Measurements from ENCODE around the gene EPB41.

The EPB41 gene

DNA sequence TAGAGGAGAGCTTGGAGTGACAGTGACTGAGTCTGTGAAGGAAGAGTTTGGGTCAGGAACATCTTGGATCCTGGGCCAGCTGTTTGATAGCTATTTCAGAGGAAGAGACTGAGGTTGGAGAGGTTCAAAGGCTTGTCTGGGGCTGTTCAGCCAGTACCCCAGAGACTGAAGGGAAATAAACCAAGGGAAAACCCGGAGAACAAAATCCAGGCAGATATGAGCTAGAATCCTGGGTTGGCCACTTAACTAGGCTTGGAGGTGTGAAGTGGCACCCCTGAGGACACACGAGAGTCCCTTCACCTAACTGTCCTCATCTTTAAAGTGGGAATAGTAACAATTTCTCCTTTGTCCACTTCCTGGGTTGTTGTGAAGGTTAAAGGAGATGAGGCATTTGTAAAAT, 23.1 kb upstream of the EPB41 start:
- ATAC-seq (no peak), DNase-seq (no peak)

DNA sequence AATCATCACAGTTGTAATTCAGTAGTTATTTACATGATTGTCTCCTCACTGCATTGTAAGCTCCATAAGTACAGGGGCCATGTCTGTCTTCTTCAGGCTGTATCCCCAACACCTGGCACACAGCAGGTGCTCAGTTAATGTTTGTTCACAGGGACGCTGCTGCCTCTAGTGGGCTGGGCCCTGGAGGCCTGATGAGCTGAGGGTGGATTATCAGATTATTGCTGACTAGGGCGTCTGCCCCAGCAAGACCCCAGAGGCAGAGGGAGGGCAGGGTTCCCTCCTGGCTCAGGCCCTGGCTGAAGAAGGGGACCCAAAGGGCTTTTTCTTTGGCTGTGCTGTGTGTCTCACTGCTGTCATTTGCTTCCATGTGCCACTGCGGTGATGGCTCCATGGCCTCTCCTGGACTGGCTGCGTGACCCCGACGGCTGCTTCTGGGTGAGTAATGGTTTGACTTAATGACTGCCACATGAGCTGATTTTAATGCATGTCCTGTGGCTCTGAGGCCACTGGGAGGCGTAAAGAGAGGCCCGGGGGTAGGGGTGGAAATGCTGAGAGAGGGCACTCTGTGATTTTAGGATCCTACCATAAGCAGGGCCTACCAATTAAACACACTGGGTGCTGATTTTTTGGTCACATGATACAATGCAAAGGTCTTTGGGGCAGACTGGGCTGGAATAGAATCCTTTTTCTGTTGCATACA, 20.8 kb upstream of the EPB41 start:
- DNase-seq (no peak), ATAC-seq (peak; percentile 24)

DNA sequence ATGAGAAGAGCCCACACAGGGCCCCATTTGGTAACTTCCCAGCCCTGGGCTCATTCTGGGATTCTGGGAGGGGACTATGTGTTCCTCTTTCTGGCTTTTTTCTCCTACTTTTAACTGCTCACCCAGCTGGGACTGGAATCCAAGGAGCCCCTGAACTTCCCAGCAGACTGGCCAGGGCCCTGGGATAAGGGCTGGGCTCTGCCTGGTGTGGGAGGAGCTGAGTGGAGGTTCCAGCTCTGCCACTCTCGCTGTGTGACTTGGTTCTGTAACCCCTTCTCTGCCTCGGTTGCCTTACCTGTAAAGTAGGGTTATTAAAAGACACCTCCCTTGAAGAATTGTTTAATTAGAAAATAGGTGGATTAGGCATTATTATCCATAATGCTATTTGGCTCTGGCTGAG, 19.6 kb upstream of the EPB41 start:
- DNase-seq (no peak), ATAC-seq (no peak)

DNA sequence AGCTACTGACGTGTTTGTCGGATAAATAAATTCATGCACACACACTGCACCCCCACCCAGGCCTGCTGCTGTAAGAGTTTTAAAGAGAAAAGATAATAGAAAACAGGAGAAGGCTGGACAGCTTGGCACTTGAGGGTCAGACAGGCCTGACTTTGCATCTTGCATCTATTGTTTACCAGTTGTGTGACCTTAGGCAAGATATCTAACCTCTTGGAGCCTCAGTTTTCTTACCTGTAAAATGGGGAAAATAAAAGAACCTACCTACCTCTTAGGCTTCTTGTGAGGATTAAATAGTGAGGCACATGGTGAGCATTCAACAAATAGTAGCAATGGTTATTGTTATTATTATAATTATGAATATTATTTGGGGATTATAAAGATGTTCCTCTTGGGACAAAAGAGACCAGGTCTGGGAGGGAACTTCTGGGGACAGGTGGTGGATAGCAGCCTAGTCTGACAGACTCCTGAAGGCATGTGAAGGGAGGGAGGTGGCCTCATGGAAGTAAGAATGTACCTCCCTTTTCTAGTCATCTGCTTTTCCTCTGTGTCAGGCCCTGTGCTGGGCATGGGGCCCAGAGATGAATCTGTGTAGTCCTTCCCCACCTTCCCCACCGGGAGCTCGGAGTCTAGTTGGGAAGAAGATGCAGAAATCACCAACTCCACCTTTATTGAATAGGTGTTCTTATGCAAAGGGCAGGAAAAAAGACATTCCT, 18.3 kb upstream of the EPB41 start:
- ATAC-seq = no peak
- DNase-seq = no peak

DNA sequence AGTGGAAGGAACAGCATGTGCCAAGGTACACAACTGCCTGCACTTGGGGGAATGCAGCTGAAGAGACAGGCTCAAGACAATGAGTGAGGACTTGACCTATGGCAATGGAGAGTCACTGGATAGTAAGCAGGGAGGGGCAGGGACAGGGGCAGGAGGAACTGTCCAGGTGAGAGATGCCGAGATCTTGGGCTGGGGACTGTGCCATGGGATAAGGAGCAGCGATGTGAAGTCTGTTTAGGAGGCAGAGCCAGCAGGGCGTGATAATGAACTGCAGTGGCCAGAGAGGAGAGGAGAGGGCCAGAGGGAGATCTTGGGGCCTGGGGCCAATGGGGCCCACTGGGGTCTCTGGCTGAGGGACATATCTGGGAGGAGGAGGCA, 17.8 kb upstream of the EPB41 start:
- ATAC-seq (no peak), DNase-seq (no peak)

DNA sequence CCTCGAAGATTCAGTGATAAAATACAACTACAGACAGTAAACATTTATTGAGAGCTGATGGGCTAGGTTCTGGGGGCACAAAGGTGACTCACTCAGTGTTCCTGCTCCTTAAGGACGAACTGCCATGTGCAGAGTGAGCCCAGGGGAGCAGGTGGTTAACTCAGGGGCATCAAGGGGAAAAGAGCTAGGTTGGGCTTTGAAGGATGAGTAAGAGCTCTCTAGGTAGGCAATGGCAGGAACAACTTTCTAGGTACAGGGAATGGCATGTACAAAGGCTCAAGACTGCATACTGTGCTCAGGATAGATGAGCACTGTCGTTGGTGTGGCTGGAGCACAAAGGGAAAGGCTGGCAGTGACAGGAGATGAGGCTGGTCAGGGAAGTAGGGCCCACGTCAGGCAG, 16.6 kb upstream of the EPB41 start:
- DNase-seq (no peak), ATAC-seq (no peak)

DNA sequence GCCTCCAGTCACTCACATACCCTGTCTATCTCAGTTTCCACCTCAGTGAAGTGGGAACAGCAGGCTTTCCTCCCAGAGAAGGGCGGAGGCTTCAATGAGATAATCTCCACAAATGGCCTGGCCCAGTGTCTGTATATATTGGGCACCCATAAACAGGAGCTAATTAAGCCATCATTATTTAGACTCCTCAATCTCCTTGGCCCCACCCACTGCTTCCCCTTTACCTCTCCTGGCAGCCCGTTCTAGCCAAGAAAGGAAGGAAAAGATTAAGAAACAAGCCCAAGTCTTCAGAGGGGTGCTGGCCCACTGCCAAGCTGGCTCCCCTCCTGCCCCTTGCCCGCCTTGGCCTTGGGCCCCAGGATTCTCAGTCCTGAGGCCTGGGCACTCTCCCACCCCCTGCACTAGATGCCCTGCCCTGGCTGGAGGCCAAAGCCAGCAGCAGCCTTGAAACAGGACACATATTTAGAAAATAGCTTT, 15.9 kb upstream of the EPB41 start:
- no peak for DNase-seq
- no peak for ATAC-seq

DNA sequence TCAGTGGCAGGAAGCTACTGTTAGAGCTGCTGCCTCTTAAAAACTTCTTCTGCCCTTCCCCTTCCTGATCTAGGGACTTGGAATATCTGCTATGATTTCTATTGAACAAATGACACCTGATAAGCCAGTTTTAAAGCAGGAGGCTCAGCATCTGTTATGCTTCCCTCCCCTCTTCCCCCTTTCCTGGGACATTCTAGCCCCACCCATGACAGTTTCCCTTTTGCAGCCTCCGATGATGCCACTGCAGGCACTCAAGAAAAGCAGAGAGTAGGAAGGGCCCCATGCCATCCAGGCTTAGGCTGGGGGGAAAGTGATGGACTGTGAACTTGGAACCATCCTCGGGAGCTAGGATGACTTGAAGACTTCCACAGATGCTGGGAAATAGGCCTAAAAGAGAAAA, 15.1 kb upstream of the EPB41 start:
- no peak for DNase-seq
- no peak for ATAC-seq

DNA sequence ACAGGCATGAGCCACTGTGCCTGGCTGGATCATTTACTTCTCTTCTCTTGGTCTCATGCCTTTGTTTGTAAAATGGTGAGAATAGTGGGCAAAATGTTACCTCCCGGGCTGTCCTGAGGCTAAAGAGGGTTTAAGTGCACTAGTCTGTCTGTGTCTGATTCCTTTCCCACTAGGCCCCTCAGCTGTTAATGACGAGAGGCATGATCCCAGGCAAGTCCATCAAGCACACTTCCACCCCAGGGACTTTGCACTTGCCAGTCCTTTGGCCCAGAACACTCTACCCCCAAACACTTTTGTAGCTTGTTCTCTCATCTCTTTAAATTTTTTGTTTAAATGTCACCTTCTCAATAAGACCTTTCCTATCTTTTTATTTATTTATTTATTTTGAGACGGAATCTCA, 13.8 kb upstream of the EPB41 start:
- DNase-seq = no peak
- ATAC-seq = no peak

DNA sequence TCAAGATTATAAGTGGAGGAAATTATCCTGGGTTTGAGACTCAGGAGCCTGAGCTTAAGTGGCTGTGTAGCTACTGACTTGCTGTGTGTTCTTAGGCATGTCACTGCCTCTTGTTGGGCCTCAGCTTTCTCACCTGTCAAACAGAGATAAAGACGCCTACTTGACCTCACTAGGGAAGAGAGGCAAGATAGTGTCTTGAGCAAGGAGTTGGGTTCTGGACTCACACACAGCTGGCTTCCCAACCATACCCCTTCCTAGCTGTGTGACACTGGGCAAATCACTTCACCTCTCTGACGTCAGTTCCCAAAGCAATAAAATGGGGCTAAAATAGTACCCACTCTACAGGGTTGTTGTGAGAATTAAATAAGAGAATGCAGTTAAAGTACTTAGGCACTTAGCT, 11.6 kb upstream of the EPB41 start:
- ATAC-seq (no peak), DNase-seq (no peak)

DNA sequence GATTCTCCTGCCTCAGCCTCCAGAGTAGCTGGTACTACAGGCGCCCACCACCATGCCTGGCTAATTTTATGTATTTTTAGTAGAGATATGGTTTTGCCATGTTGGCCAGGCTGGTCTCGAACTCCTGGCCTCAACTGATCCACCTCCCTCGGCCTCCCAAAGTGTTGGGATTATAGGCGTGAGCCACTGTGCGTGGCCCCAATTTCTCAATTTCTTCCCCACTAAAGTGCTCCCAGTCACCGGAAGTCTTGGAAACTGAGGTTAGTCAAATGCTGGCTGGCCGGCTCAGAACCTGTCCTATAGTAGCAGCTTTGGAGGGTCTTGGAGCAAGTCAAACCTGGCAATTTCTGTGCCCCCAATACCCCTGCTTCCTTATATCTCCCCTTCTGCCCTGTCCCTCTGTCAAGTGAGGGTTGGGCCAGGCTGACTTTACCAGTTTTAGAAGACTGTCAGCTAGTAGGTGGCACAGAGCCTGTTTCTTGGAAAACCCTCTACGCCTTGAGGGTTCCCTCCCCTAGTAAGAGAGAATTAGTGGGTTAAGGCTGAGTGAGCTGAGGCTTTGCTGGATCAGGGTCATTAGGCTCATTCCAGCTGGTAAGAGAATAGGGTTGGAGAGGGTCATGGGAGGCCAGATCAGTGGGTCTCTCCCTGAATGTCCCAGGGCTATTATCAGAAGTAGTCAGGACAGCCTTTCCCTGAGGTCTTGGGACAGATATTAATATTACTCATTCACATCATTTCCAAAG, 8.3 kb upstream of the EPB41 start:
- no peak for ATAC-seq
- DNase-seq = no peak

DNA sequence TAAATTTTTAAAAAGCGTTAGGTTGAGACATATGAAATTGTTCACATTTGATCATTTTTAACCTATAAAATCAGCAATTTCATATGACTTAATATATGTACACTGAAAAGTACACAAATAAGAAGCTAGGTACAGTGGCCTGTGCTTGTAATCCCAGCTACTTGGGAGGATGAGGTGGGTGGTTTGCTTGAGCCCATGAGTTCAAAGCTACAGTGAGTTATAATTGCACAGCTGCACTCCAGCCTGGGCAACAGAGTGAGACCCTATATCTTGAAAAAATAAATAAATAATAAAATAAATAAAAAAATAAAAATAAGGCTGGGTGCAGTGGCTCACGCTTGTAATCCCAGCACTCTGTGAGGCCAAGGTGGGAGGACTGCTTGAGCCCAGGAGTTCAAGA, 5.2 kb upstream of the EPB41 start:
- DNase-seq (no peak), ATAC-seq (no peak)

DNA sequence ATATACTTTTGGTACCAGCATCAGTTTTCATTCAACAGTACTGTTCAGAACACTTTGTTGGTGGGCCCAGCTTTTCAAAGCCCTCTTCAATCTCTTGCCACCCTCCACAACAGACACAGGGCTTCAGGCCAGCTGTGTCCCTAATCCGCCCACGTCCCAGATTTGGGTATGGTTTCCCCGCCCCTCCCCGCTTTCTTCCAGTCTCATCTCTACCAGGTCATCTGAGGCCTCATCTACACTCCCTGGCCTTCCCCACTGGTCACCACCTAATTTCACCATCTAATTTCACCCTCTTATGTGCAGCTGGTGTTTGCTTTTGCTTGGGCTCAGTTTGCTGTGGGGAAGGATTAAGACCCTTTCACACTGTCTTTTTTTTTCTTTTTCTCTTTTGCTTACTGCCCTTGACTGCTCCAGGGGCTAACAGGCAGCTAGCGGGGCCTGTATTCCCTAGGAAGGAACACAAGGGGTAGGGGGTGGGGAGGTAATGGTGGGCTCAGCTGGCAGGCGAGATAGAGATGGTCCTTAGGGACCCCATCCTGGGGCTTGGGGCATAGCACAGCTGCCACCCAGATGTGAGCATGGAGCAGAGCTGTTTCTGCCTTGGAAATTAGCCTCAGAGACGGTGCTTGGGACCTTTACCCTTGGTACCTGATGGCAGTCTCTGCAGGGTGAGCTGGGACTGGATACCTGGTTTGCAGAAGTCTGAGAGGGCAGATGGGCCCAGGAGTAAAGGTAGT, 3.8 kb upstream of the EPB41 start:
- DNase-seq (no peak), ATAC-seq (no peak)

DNA sequence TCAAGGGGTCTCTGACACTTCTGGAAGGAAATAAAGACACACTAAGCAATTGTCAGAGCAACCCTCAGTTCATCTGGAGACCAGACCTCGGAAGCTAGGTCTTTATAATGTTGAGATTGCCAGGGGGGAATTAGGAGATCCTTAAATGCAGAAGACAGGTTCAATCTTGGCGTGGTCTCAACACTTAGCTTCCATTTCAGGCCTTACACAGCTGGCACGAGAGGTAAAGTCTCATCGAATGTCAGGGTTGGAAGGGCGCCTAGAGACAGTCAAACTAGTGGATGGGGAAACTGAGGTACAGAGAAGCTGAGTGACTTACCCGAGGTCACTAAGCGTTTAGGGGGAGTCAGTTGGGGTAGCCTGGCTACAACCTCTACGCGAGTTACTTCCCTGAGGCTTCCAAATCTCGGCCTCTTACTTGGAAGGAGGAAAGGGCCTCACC, 562 bp upstream of the EPB41 start:
- no peak for ATAC-seq
- DNase-seq = no peak

DNA sequence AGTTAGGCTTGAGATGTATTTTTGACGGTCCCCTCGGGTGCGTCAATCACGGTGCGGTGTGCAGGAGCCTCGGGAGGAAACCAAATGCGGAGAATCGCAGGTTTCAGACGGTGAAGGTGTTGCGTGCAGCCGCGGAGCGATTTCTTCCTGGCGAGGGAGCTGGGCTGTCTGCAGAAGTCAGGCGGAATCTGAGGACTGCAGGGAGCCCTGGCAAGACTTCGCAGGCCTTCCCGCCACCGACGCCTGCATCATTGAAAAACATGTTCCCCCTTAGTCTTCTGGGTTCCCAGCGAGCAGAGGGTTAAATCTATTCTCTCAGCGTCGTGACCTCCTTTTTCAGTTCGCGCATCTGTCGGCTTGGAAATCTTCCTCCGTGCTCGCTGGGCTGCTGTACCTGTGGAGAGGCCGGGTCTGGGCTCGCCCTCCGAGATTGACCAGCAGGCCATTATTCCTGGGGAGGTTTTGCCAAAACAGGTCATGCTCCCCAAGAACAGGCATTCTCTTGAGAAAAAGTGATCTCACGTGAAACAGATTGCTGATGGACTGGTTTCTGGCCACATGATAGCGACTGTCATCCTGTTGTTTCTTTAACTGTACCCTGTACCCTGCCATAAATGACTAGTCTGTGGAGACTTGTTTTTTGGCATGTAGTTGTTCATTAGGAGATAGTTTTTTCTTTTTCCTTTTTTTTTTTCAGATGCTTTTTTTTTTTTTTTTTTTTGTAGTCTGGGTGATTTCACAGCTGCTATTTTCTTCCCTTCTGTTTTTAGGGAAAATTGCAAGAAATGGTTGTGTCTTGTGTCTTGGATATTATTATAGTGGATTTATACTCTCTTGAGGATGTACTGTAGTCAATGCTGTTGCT, 894 bp downstream of the EPB41 start:
- DNase-seq (peak; percentile 51), ATAC-seq (peak; percentile 8)

DNA sequence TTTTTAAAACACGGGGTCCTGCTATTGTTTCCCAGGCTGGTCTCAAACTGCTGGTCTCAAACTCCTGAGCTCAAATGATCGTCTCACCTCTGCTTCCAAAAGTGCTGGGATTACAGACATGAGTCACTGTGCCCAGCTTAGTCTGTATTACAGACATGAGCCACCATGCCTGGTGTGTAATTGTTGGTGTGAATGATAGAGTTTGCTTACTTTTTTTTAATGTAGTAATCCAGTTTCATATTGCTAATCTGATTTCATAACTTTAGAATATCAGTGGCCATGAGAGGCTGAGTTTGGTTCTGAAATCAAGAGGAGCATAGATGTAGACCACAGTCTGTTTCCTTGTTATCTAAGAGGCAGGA, 3.4 kb downstream of the EPB41 start:
- DNase-seq = peak; percentile 25
- peak; percentile 21 for ATAC-seq

DNA sequence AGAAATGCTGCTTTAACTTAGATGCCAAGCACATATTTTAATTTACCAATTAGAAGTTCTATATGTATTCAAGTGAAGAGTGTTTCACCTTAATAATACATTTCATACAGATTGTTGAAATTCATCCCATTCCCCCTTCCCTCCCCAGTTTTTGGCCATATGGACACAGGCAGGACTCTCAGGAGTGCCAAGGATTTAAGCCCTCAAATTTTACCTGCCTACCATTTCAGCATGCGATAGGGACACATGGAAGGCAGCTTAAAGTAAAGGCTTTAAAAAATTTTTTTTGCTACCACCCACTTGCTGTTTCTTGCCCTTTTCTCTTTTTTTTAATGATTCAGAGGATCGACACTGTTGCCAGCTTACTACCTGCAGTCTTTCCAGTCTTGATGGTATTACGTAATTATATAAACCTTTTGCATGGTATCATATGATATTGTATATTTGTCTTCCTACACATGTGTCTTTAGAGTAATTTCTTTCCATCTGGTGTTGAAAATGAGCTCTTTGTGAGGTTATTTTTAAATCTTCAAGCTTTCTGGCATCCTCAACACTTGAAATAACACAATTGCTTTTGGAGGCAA, 7.0 kb downstream of the EPB41 start:
- ATAC-seq (no peak), DNase-seq (no peak)

DNA sequence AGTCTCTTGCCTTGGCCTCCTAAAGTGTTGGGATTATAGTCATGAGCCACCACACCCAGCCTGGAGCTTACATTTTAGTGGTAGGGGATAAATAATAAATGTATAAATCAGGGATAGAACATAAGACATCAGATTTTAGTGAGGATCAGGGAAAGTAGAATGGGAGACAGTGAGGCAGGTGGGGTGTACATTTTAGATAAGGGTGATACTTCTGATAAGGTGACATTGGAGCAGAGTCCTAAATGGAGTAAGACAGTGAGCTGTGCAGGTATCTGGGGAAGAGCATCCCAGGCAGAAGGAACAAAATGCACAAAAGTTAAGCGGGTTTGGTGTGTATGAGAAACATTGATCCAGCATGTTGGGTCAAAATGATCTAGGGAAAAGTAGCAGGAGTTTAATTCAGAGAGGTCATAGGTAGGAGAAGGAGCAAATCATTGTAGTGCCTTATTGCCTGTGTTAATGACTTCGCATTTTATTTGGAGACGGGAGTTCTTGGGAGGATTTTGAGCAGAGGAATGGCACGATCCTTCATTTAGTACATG, 11.1 kb downstream of the EPB41 start:
- DNase-seq (no peak), ATAC-seq (no peak)

DNA sequence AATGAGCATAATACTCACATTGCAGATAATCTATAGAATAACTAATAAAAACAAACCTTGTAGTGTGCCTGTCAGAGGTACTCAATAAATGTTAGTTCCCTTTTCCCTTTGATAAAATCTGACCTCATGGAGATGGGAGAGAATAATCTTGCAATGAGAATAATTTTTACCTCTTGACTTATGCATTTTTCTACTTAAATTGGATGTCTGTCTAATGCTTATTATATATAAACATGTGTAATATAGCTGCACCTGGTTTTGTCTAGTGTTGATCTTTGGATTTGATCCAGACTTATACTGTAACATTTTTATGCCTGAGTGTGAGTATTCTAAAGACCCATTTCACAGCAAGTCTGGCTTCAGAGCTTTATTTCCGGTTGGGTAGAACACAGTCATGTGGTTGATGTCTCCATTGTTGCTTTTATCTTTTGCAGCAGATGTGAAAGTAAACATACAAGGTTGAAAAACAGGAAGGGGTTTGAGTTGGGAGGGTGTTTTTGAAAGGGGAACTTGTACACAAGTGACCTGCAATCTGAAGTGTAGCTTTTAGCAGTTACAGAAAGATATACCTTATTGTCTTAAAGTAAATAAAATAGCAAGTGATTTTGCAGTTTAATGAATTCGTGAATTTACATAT, 12.4 kb downstream of the EPB41 start:
- ATAC-seq = peak; percentile 82
- DNase-seq = no peak

DNA sequence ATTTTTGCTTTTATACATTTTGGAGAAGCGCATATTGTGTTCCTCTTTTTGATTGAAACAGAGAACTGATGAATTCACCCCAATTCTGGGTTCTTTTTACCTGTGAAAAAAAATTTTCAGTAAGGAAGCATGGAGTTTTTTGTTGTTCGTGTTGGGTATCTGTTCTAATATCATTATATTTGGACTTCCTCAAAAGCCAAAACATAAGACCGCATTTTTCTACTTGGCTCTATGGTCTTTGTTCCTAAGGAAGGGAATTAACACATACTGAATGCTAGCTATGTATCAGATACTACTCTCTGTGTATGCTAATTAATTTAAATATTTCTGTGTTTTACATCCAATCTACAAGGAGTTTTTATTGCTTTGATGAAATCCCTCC, 12.9 kb downstream of the EPB41 start:
- ATAC-seq (no peak), DNase-seq (no peak)

Measured in stimulated activated naive CD8-positive, alpha-beta T cell treated with anti-CD3 and anti-CD28 coated beads, Interleukin-15, Interleukin-2, amounts not matched to agents 100 U/mL and 50 U/mL, for 24 hours (primary cell).